Measurements from ENCODE around the gene SLC24A3. TPM values are rescaled to one million over a fixed set of nuclear protein-coding genes. Genes with fewer than 3 reads are reported as not detected.

SLC24A3 gene
- total RNA-seq, 1 donor from 2014 or later, result 0.10 TPM

DNA sequence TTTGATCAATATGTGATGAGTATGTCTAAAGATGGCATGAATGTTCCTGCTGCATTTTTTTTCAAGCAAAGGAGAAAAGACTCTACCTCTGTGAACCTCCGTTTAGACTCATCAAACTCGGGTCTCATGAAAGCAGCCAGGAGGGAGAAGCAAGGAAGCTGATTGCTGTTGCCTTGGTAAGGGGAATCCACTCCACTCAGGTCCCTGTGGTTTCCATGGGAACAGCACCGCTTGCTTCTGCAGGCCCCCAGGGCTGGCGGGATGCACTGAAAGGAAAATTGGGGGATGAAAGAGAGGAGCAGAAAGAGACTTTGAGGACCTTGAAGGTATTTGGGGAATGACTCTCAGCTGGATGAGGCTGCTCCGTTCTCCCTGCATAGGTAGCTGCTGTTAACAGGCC lies 296.0 kb downstream of the SLC24A3 start:
- peaks cover 2% of the 10 kb centered on the region for H3K27me3 Mint-ChIP-seq (ENCODE audit: low read depth)
- no peak overlapping the region for H3K4me3 Mint-ChIP-seq (ENCODE audit: unreplicated experiment)
- TF ChIP-seq, protein P1, sequence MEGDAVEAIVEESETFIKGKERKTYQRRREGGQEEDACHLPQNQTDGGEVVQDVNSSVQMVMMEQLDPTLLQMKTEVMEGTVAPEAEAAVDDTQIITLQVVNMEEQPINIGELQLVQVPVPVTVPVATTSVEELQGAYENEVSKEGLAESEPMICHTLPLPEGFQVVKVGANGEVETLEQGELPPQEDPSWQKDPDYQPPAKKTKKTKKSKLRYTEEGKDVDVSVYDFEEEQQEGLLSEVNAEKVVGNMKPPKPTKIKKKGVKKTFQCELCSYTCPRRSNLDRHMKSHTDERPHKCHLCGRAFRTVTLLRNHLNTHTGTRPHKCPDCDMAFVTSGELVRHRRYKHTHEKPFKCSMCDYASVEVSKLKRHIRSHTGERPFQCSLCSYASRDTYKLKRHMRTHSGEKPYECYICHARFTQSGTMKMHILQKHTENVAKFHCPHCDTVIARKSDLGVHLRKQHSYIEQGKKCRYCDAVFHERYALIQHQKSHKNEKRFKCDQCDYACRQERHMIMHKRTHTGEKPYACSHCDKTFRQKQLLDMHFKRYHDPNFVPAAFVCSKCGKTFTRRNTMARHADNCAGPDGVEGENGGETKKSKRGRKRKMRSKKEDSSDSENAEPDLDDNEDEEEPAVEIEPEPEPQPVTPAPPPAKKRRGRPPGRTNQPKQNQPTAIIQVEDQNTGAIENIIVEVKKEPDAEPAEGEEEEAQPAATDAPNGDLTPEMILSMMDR (IDR thresholded peaks at IDR 0.05), result no peak
- no peaks in the 10 kb centered on the region for H3K36me3 Mint-ChIP-seq (ENCODE audit: low read depth)
- DNase-seq (ENCODE audit: low spot score), result no peak
- H3K27ac Mint-ChIP-seq (ENCODE audit: unreplicated experiment), result no peak overlapping the region
- no peaks in the 10 kb centered on the region for H3K9me3 Mint-ChIP-seq (ENCODE audit: low read depth)
- H3K4me1 Mint-ChIP-seq (ENCODE audit: low read depth), result no peaks in the 10 kb centered on the region

DNA sequence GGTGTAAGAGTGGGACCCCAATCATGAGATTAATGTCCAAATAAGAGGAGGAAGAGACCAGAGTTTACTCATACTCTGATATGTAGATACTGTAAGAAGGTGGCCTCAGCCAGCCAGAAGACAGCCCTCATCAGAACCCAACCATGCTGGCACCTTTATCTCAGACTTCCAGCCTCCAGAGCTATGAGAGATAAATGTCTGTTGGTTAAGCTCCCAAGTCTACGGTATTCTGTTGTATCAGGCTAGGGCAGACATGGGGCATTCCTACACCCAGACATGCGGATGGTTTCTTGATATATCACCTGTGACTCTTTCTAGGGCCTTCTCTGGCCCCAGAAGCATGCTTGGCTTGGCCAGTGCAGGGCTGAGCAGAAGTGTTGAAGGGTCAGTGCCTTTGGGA lies 298.2 kb downstream of the SLC24A3 start:
- H3K4me1 Mint-ChIP-seq (ENCODE audit: low read depth), result no peaks in the 10 kb centered on the region

DNA sequence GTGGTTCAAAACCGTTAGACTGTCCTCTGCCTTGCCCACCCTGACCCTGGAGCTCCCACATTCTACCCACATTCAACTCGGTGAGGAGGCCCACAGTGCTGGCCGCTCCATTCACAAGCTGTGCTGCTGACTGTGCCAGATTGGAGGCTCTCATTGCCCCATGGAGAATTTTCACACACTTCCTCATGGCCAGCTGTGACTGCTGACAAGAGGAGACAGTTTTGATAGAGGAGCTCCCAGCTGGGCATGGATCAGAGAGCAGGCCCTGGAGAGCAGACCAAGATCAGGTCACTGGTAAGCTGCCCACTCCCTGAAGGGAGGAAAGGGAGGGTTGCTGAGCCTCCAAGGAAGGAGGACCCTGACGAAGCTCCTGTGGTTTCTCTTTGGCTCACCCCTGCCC lies 299.5 kb downstream of the SLC24A3 start:
- Mint-ChIP-seq H3K4me3 (ENCODE audit: unreplicated experiment) (no peak overlapping the region), H3K36me3 (ENCODE audit: low read depth) (no peaks in the 10 kb centered on the region), H3K9me3 (ENCODE audit: low read depth) (no peaks in the 10 kb centered on the region), H3K27ac (ENCODE audit: unreplicated experiment) (no peak overlapping the region), H3K4me1 (ENCODE audit: low read depth) (no peaks in the 10 kb centered on the region), H3K27me3 (ENCODE audit: low read depth) (no peaks in the 10 kb centered on the region)
- TF ChIP-seq, protein P1 (IDR thresholded peaks at IDR 0.05), result no peak
- no peak for DNase-seq (ENCODE audit: low spot score)

More for the DNA sequence above, 298.2 kb downstream of the SLC24A3 start:
- TF ChIP-seq, protein P1 (IDR thresholded peaks at IDR 0.05), result no peak
- no peak overlapping the region for H3K4me3 Mint-ChIP-seq (ENCODE audit: unreplicated experiment)
- H3K27ac Mint-ChIP-seq (ENCODE audit: unreplicated experiment), result no peak overlapping the region
- DNase-seq (ENCODE audit: low spot score), result no peak
- H3K27me3 Mint-ChIP-seq (ENCODE audit: low read depth), result no peaks in the 10 kb centered on the region
- H3K9me3 Mint-ChIP-seq (ENCODE audit: low read depth), result no peaks in the 10 kb centered on the region
- no peaks in the 10 kb centered on the region for H3K36me3 Mint-ChIP-seq (ENCODE audit: low read depth)

DNA sequence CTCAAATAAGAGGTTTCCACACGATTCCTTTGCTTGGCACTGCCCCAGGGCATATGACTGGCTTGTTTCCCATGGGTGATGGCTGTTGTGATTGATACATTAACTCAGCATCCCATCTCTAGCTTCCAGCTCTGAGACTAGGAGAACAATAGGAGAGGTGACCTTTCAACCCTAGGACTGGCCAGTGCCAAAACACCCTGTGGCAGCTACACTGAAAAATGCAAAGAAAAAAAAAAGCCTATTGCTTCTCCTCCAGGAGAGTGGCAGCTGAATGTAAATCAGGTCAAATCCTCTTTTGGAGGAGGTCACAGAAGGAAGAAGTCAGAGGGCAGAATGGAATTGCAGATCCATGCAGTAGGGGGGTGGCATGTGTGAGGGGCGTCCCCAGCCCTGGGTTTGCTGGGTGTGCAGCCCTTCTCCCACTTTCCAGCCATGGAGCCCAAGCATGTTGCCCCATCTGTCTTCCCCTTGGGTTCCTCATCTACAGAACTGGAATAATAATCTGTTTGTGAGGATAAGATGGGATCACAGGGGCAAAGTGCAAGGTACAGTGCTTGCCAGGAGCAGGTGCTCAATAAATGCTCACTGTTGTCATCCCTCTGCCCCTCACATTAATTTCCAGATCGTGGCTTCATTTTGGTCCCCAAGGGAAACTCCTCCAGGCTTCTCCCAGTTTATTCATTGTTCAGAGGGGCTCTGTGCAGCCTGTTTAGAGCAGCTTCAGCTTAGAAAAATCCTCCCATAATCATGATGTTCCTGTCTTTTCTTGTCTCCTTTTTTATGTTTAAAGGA lies 300.6 kb downstream of the SLC24A3 start:
- no peaks in the 10 kb centered on the region for H3K27me3 Mint-ChIP-seq (ENCODE audit: low read depth)
- H3K36me3 Mint-ChIP-seq (ENCODE audit: low read depth), result no peaks in the 10 kb centered on the region
- H3K4me1 Mint-ChIP-seq (ENCODE audit: low read depth), result no peaks in the 10 kb centered on the region
- no peak overlapping the region for H3K4me3 Mint-ChIP-seq (ENCODE audit: unreplicated experiment)
- no peak overlapping the region for H3K27ac Mint-ChIP-seq (ENCODE audit: unreplicated experiment)
- no peaks in the 10 kb centered on the region for H3K9me3 Mint-ChIP-seq (ENCODE audit: low read depth)
- DNase-seq (ENCODE audit: low spot score), result no peak
- TF ChIP-seq, protein P1 (IDR thresholded peaks at IDR 0.05), result no peak

DNA sequence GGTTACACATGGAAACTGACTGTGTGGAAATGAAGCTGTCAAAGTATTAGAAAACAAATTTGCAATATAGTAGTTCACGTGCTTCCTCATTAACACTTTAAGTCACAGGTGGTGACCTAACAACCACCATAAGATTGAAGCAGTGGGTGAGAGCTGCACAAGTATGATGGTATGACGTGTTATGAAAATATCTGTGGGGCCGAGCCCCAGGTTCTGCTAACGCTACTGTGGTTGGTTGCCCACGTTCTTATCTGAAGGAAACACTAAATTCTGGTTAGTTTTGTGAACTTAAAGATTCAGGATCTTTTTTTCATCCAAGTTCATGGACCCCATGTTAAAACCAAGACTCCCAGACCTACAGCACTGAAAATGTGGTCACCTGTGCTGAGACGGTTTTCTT lies 302.6 kb downstream of the SLC24A3 start:
- H3K4me1 Mint-ChIP-seq (ENCODE audit: low read depth), result no peaks in the 10 kb centered on the region
- no peak for DNase-seq (ENCODE audit: low spot score)
- H3K27ac Mint-ChIP-seq (ENCODE audit: unreplicated experiment), result no peak overlapping the region
- TF ChIP-seq, protein P1 (IDR thresholded peaks at IDR 0.05), result no peak
- no peak overlapping the region for H3K4me3 Mint-ChIP-seq (ENCODE audit: unreplicated experiment)
- peaks cover 2% of the 10 kb centered on the region for H3K27me3 Mint-ChIP-seq (ENCODE audit: low read depth)
- H3K9me3 Mint-ChIP-seq (ENCODE audit: low read depth), result no peaks in the 10 kb centered on the region
- no peaks in the 10 kb centered on the region for H3K36me3 Mint-ChIP-seq (ENCODE audit: low read depth)

Data from chondrocyte (in vitro differentiated cells).